ENCODE results near the gene OR2T3. TPM values are rescaled to one million over a fixed set of nuclear protein-coding genes. Genes with fewer than 3 reads are reported as not detected.
"Not testable (repeated sequence)": the region's sequence is repeated elsewhere in the genome, so short reads cannot be mapped to it uniquely, and the experiment has no call there.

The OR2T3 gene
- total RNA-seq, 1 experiment from 2014 or later: not detected

DNA sequence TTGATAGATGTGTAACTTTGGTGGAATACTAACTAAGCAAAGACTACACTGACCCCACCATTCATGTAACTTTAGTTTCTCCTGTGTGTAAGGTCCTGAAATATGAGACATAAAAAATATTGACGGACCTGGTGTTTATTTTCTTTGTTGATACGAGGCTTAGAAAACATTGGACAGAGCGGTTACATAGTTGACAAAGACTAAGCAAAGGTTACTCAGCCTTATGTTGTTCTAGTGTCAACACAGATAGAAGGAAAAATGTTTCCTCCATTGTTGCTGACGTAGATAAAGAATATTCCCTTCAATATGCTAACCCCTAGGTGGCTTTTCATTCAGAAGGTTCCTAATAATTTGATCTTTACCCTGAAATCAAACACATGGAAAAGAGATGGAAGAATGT is 18.1 kb upstream of the OR2T3 start:
- BruUV-seq (replicated peaks); H3K79me2 ChIP-seq (ENCODE audit: insufficient read depth, low read length); POLR2A ChIA-PET; H4K20me1 ChIP-seq (ENCODE audit: insufficient read depth); H3K9ac ChIP-seq (ENCODE audit: low read length); H2AFZ ChIP-seq (ENCODE audit: low read depth, low read length, poor library complexity, severe bottlenecking); RAD21 ChIA-PET (ENCODE audit: low non-redundant PET in 1 of 2, low total read pairs in 2 of 2, uncharacterized antibody in 2 of 2, unreplicated experiment in 2 of 2); ATAC-seq; H3K4me3 ChIP-seq (replicated peaks in 1 of 2; ENCODE audit: low read depth in 1 of 2, low read length in 2 of 2); H3K9me2 ChIP-seq (ENCODE audit: insufficient read depth); H3K4me2 ChIP-seq (ENCODE audit: low read length); CTCF ChIA-PET; H3K4me1 ChIP-seq (ENCODE audit: control insufficient read depth in 1 of 2, insufficient read depth in 2 of 2, low read length in 2 of 2); H3K27ac ChIP-seq (ENCODE audit: low read depth, low read length); H3K36me3 ChIP-seq (ENCODE audit: control insufficient read depth in 1 of 2, insufficient read depth in 2 of 2, low read length in 2 of 2); H3K27me3 ChIP-seq (ENCODE audit: insufficient read depth, low read length); DNase-seq (ENCODE audit: low read depth, low spot score); H3K9me3 ChIP-seq (ENCODE audit: control insufficient read depth in 1 of 2, insufficient read depth in 1 of 2, low read depth in 1 of 2, low read length in 2 of 2): not testable (repeated sequence)
- intact Hi-C loops (cut with micrococcal nuclease): loop anchor here (5.0 kb wide), 1 partner anchor 177 kb away; no protein-coding TSS in a partner anchor

DNA sequence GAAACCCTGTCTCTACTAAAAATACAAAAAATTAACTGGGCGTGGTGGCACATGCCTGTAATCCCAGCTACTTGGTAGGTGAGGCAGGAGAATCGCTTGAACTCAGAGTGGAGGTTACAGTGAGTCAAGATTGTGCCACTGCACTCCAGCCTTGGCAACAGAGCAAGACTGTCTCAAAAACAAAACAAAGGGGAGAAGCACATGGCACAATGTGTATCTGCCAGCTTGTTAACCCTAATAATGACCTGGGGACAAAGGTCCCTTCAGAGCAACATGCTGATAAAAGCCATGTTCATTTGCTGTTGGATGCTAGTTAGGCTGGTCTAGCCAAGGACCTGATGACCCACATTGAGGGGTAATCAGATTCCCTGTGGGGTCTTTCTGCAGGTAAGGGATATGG is 16.5 kb upstream of the OR2T3 start:
- H3K27me3 ChIP-seq (ENCODE audit: insufficient read depth, low read length); POLR2A ChIA-PET; CTCF ChIA-PET; H3K9me2 ChIP-seq (ENCODE audit: insufficient read depth); H3K27ac ChIP-seq (ENCODE audit: low read depth, low read length); ATAC-seq; H3K4me3 ChIP-seq (replicated peaks in 1 of 2; ENCODE audit: low read depth in 1 of 2, low read length in 2 of 2); DNase-seq (ENCODE audit: low read depth, low spot score); H3K9ac ChIP-seq (ENCODE audit: low read length); H3K79me2 ChIP-seq (ENCODE audit: insufficient read depth, low read length); RAD21 ChIA-PET (ENCODE audit: low non-redundant PET in 1 of 2, low total read pairs in 2 of 2, uncharacterized antibody in 2 of 2, unreplicated experiment in 2 of 2); BruUV-seq (replicated peaks); H3K4me1 ChIP-seq (ENCODE audit: control insufficient read depth in 1 of 2, insufficient read depth in 2 of 2, low read length in 2 of 2); H4K20me1 ChIP-seq (ENCODE audit: insufficient read depth); H2AFZ ChIP-seq (ENCODE audit: low read depth, low read length, poor library complexity, severe bottlenecking); H3K36me3 ChIP-seq (ENCODE audit: control insufficient read depth in 1 of 2, insufficient read depth in 2 of 2, low read length in 2 of 2); H3K4me2 ChIP-seq (ENCODE audit: low read length); H3K9me3 ChIP-seq (ENCODE audit: control insufficient read depth in 1 of 2, insufficient read depth in 1 of 2, low read depth in 1 of 2, low read length in 2 of 2): not testable (repeated sequence)
- intact Hi-C loops (cut with micrococcal nuclease): loop anchor here (5.0 kb wide), 1 partner anchor 176 kb away; no protein-coding TSS in a partner anchor

DNA sequence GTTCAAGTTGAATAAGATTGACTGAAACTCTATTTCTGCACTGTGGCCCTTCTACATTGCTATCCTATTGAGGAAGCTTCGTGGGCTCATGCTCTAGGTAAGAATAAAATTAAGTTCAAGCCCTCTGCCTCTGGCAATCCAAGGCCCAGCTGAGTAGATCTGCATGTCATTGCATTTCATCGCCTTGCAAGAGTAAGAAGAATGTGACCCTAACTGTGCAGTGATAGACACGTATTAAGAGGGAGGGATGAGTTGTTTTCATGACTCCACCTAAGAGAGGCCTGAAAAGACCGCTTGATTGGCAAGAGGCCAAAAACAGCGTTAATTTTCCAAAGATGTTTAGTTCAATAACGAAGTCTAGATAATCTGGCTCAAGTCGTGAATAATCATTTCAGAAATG is 14.0 kb upstream of the OR2T3 start:
- H3K27ac ChIP-seq (ENCODE audit: low read depth, low read length); RAD21 ChIA-PET (ENCODE audit: low non-redundant PET in 1 of 2, low total read pairs in 2 of 2, uncharacterized antibody in 2 of 2, unreplicated experiment in 2 of 2): not testable (repeated sequence)

More for the DNA sequence above, 14.0 kb upstream of the OR2T3 start:
- H3K9me2 ChIP-seq (ENCODE audit: insufficient read depth); H3K79me2 ChIP-seq (ENCODE audit: insufficient read depth, low read length); BruUV-seq (replicated peaks); H3K36me3 ChIP-seq (ENCODE audit: control insufficient read depth in 1 of 2, insufficient read depth in 2 of 2, low read length in 2 of 2); ATAC-seq; H3K4me3 ChIP-seq (replicated peaks in 1 of 2; ENCODE audit: low read depth in 1 of 2, low read length in 2 of 2); H3K27me3 ChIP-seq (ENCODE audit: insufficient read depth, low read length); H3K9me3 ChIP-seq (ENCODE audit: control insufficient read depth in 1 of 2, insufficient read depth in 1 of 2, low read depth in 1 of 2, low read length in 2 of 2); H3K9ac ChIP-seq (ENCODE audit: low read length); POLR2A ChIA-PET; DNase-seq (ENCODE audit: low read depth, low spot score); H3K4me1 ChIP-seq (ENCODE audit: control insufficient read depth in 1 of 2, insufficient read depth in 2 of 2, low read length in 2 of 2); H4K20me1 ChIP-seq (ENCODE audit: insufficient read depth); CTCF ChIA-PET; H3K4me2 ChIP-seq (ENCODE audit: low read length); H2AFZ ChIP-seq (ENCODE audit: low read depth, low read length, poor library complexity, severe bottlenecking): not testable (repeated sequence)
- intact Hi-C loops (cut with micrococcal nuclease): loop anchor here (5.0 kb wide), 1 partner anchor 173 kb away; no protein-coding TSS in a partner anchor

Data from HCT116 (cell line).